ENCODE measurements around the gene KRT5.

DNA sequence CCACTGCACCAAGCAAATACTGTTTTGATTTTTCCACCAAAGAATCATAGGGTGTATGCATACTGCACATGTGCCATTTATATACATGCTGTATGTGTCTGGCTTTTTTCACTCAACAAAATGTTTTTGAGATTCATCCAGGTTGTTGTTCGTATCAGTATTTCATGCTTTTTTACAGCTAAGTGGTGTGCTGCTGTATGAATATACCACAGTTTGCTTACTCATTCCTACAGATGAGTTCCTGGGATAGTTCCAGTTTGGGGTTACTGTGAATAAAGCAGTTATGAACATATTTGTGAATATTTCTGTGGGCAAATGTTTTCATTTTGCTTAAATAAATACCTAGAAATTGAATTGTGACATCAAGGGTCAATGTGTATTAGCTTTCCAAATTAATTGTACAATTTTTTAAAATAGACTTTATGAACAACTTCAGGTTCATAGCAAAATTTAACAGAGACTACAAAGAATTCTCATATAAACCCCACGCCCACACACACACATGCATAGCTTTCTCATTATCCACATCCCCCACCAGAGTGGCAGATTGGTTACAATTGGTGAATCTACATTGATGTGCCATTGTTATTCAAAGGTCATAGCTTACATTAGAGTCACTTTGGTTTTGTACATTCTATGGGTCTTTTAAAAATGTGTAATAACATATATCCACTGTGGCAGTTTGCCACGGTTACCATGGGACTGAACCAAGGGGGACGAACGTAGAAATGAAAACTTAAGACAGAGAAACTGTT lies 20.2 kb downstream of the KRT5 start:
- TF ChIP-seq, protein P1, sequence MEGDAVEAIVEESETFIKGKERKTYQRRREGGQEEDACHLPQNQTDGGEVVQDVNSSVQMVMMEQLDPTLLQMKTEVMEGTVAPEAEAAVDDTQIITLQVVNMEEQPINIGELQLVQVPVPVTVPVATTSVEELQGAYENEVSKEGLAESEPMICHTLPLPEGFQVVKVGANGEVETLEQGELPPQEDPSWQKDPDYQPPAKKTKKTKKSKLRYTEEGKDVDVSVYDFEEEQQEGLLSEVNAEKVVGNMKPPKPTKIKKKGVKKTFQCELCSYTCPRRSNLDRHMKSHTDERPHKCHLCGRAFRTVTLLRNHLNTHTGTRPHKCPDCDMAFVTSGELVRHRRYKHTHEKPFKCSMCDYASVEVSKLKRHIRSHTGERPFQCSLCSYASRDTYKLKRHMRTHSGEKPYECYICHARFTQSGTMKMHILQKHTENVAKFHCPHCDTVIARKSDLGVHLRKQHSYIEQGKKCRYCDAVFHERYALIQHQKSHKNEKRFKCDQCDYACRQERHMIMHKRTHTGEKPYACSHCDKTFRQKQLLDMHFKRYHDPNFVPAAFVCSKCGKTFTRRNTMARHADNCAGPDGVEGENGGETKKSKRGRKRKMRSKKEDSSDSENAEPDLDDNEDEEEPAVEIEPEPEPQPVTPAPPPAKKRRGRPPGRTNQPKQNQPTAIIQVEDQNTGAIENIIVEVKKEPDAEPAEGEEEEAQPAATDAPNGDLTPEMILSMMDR (IDR thresholded peaks at IDR 0.05; ENCODE audit: poor library complexity): no peak
- no peak for TF ChIP-seq EZH2phosphoT487 (IDR thresholded peaks at IDR 0.05; ENCODE audit: low read depth, severe bottlenecking, unreplicated experiment)
- no peak for TF ChIP-seq EZH2 (IDR thresholded peaks at IDR 0.05; ENCODE audit: borderline replicate concordance)
